Endothelial cell of umbilical vein (primary cell): ENCODE results near the gene HERPUD1. TPM values are rescaled to one million over a fixed set of nuclear protein-coding genes. Genes with fewer than 3 reads are reported as not detected.
A peak's percentile ranks its signal among the peaks of the same experiment; 100 is the strongest.

ENCODE experiments used
- BruUV-seq: library from RNA; stranded (reverse); fragments of 400-500 nt; replicated peaks from 2 replicates; lab custom pipeline; 2021; lab: Mats Ljungman, UMichigan
- CTCF ChIA-PET: fragments of 300-600, 350-600 bp; sonication (Branson Sonifier 250); formaldehyde crosslinking; loops from one replicate; lab custom pipeline; 2021; ENCODE audit warnings: antibody characterized with exemption, inconsistent platforms; lab: Charles Lee
- POLR2A ChIA-PET: fragments of 300-600, 350-600 bp; sonication (Branson Sonifier 250); formaldehyde crosslinking; loops from one replicate; lab custom pipeline; 2021; ENCODE audit warnings: antibody characterized with exemption, inconsistent platforms; lab: Charles Lee
- DNase-seq: peaks from one replicate; pipeline ENCODE4 v3.0.0-alpha.2; 2011; ENCODE audit warnings: low read depth, low spot score
- FAIRE-seq: peaks from 2 replicates; lab custom pipeline; 2011; peaks lifted over from hg19 to GRCh38; lab: Jason Lieb, UNC
- H2AFZ ChIP-seq: 2 replicates; pipeline ENCODE4 v1.6.0; 2012; ENCODE audit warnings: low read depth, low read length, control low read depth, inconsistent platforms
- H3K27ac ChIP-seq: 2 replicates; pipeline ENCODE4 v1.5.1; 2011; ENCODE audit warnings: low read depth, mild to moderate bottlenecking, control low read depth, low read length, moderate library complexity; ENCODE audit not compliant: insufficient read depth
- H3K27me3 ChIP-seq, 2 experiments: 2 replicates each; pipeline versions ENCODE4 v1.6.0 to v1.6.1; 2011; ENCODE audit warnings: low read length in 2 of 2, mixed read lengths in 1 of 2; ENCODE audit not compliant: control insufficient read depth in 2 of 2, insufficient read depth in 2 of 2
- H3K36me3 ChIP-seq, 2 experiments: 2 replicates in 1 of 2; 3 replicates in 1 of 2; pipeline ENCODE4 v1.5.1; 2011; ENCODE audit warnings: low read length in 2 of 2, mild to moderate bottlenecking in 1 of 2, moderate library complexity in 1 of 2; ENCODE audit not compliant: control insufficient read depth in 2 of 2, insufficient read depth in 2 of 2; ENCODE audit errors: extremely low read depth in 1 of 2
- H3K4me1 ChIP-seq: 3 replicates; pipeline ENCODE4 v1.5.1; 2011; ENCODE audit warnings: mild to moderate bottlenecking, low read length; ENCODE audit not compliant: control insufficient read depth, insufficient read depth; ENCODE audit errors: extremely low read depth
- H3K4me2 ChIP-seq: 2 replicates; pipeline ENCODE4 v1.6.1; 2011; ENCODE audit warnings: low read length, control low read depth, mixed read lengths; ENCODE audit not compliant: insufficient read depth
- H3K4me3 ChIP-seq, 3 experiments: fragments of 200-600 bp in 1 of 3; sonication (generic), shearing (Covaris generic) in 1 of 3; replicated peaks in 1 of 3; 2 replicates each; pipeline ENCODE4 v1.5.1; 2011 to 2016; ENCODE audit warnings: control low read depth in 3 of 3, low read length in 3 of 3, mild to moderate bottlenecking in 2 of 3, inconsistent platforms in 1 of 3, low read depth in 1 of 3, moderate library complexity in 1 of 3; ENCODE audit not compliant: insufficient read depth in 1 of 3
- H3K79me2 ChIP-seq: 2 replicates; pipeline ENCODE4 v1.6.0; 2012; ENCODE audit warnings: low read length, inconsistent platforms; ENCODE audit not compliant: control insufficient read depth, insufficient read depth
- H3K9ac ChIP-seq: replicated peaks from 2 replicates; pipeline ENCODE3; 2011; ENCODE audit warnings: low read length, control low read depth; ENCODE audit not compliant: insufficient read depth; ENCODE audit errors: extremely low read depth
- H3K9me1 ChIP-seq: replicated peaks from 3 replicates; pipeline ENCODE4 v1.6.0; 2011; ENCODE audit warnings: mild to moderate bottlenecking, low read length; ENCODE audit not compliant: control insufficient read depth, insufficient read depth; ENCODE audit errors: extremely low read depth
- H3K9me3 ChIP-seq: replicated peaks from 2 replicates; pipeline ENCODE4 v1.5.1; 2012; ENCODE audit warnings: low read length, inconsistent platforms; ENCODE audit not compliant: control insufficient read depth, insufficient read depth
- H4K20me1 ChIP-seq: replicated peaks from 2 replicates; pipeline ENCODE3; 2011; ENCODE audit warnings: mild to moderate bottlenecking, low read length; ENCODE audit not compliant: control insufficient read depth, insufficient read depth; ENCODE audit errors: extremely low read depth
- CTCF ChIP-seq, 2 donors: IDR thresholded peaks; 1 replicate in 1 of 2; 2 replicates in 1 of 2; pipeline ENCODE4 v1.5.1; 2011; ENCODE audit warnings: low read length in 2 of 2, mild to moderate bottlenecking in 2 of 2, moderate library complexity in 2 of 2, control low read depth in 1 of 2, inconsistent platforms in 1 of 2, low read depth in 1 of 2; ENCODE audit not compliant: insufficient read depth in 1 of 2; ENCODE audit errors: extremely low read depth in 1 of 2
- JUN ChIP-seq: IDR thresholded peaks from 2 replicates; pipeline ENCODE4 v1.6.1; 2011; ENCODE audit warnings: borderline replicate concordance, low read depth; ENCODE audit not compliant: insufficient read length, insufficient read depth
- MAX ChIP-seq: IDR thresholded peaks from 2 replicates; pipeline ENCODE4 v1.6.1; 2011; ENCODE audit not compliant: insufficient read depth, insufficient read length
- MYC ChIP-seq: IDR thresholded peaks from one replicate; pipeline ENCODE4 v1.6.1; 2011; ENCODE audit warnings: mild to moderate bottlenecking, low read depth, low read length
- POLR2AphosphoS5 ChIP-seq: IDR thresholded peaks from 2 replicates; pipeline ENCODE4 v1.6.1; 2012; ENCODE audit warnings: low read depth, mild to moderate bottlenecking, control low read depth, low read length, moderate library complexity; ENCODE audit not compliant: insufficient read depth
- dilution Hi-C: fragments of 300-500 bp; cut with MboI; formaldehyde crosslinking; loops from one replicate; pipeline ENCODE4 v1.15.0; 2019; ENCODE audit warnings: low sequenced_read_pairs; ENCODE audit not compliant: extremely low pct_ligation_motif_present
- intact Hi-C: fragments of 100-400 bp; cut with micrococcal nuclease; formaldehyde crosslinking; loops from one replicate; pipeline ENCODE4 v1.10.0; 2022
- polyA plus RNA-seq, 4 experiments: library from polyadenylated mRNA; depleted of rRNA in 3 of 4; stranded (reverse) in 3 of 4; unstranded in 1 of 4; fragments of >200 nt; gene quantifications; 2 replicates each; pipeline versions ENCODE4 v1.2.1 to v1.2.3, GENCODE V29; 2011 to 2012; ENCODE audit warnings: missing spikeins in 1 of 4
- total RNA-seq: library from RNA; stranded (reverse); gene quantifications from 2 replicates; pipeline ENCODE4 v1.2.3, GENCODE V29; 2021

Gene HERPUD1
- total and polyA plus RNA-seq, 2 donors (not counting 3 experiments of a cell fraction or from before 2014, with no cell fraction given), result 107 to 109 TPM

- Histone ChIP-seq H2AFZ (no peak overlapping the region), H3K79me2 (no peaks in the 10 kb centered on the region), H3K9ac (no peak overlapping the region), H3K27me3 (no peaks in the 10 kb centered on the region), H3K4me3 (no peak overlapping the region), H3K27ac (no peak overlapping the region), H3K9me1 (no peaks in the 10 kb centered on the region), H3K4me1 (no peaks in the 10 kb centered on the region), H3K9me3 (no peaks in the 10 kb centered on the region), H4K20me1 (no peaks in the 10 kb centered on the region), H3K36me3 (peaks cover 0 to under 1% of the 10 kb centered on the region in 2 experiments), H3K4me2 (no peak overlapping the region)
- no peak for FAIRE-seq
- intact Hi-C loops (no loop called here), dilution Hi-C loops (no loop called here)
- ChIA-PET CTCF (interaction anchor here (0.8 to 4.1 kb wide), 11 partner anchors 11 to 161 kb away, joined by 3 to 54 read pairs (median 3); partner anchors contain the start of genes CETP and NLRC5), POLR2A (no interaction called here)
- TF ChIP-seq MYC (no peak), MAX (no peak), JUN (no peak)
- DNase-seq, result no peak
- no TSS peak for BruUV-seq
These were observed 18.5 kb downstream of the HERPUD1 start for GRCh38 chr16:56950455-56950854.

GRCh38 chr16:56950881-56951771 lies 19.2 kb downstream of the HERPUD1 start:
- no peak overlapping the region for H3K9ac ChIP-seq
- no TSS peak for BruUV-seq
- H3K4me2 ChIP-seq, result no peak overlapping the region
- H3K4me3 ChIP-seq, result no peak overlapping the region
- no peaks in the 10 kb centered on the region for H3K9me1 ChIP-seq
- CTCF ChIA-PET, result interaction anchor here (0.8 to 4.1 kb wide), 11 partner anchors 10 to 162 kb away, joined by 3 to 54 read pairs (median 3); partner anchors contain the start of genes CETP and NLRC5
- no peaks in the 10 kb centered on the region for H3K79me2 ChIP-seq
- no peaks in the 10 kb centered on the region for H4K20me1 ChIP-seq
- H3K4me1 ChIP-seq, result no peaks in the 10 kb centered on the region
- DNase-seq, result peak; percentile 59
- H3K27ac ChIP-seq, result no peak overlapping the region
- dilution Hi-C loops, result no loop called here
- no peaks in the 10 kb centered on the region for H3K9me3 ChIP-seq
- H3K27me3 ChIP-seq, result no peaks in the 10 kb centered on the region
- FAIRE-seq, result peak; percentile 64
- intact Hi-C loops, result loop anchor here (1.0 kb wide), 2 partner anchors 84 to 158 kb away; no protein-coding TSS in a partner anchor
- POLR2A ChIA-PET, result no interaction called here
- no peak overlapping the region for H2AFZ ChIP-seq
- TF ChIP-seq POLR2AphosphoS5 (no peak), CTCF (IDR thresholded peaks at IDR 0.05; ENCODE audit: extremely low read depth in 1 of 2, insufficient read depth in 1 of 2, low read depth in 1 of 2, low read length in 2 of 2) (peak; percentile 63 to 76), MYC (no peak)
- H3K36me3 ChIP-seq, result no peaks in the 10 kb centered on the region
